CD4-positive, alpha-beta T cell treated with Interleukin-17A for 4 hours (primary cell): ENCODE data around the gene SPPL3.
"Not testable (repeated sequence)": the region's sequence is repeated elsewhere in the genome, so short reads cannot be mapped to it uniquely, and the experiment has no call there.

ENCODE experiments used
- DNase-seq: peaks from one replicate; pipeline ENCODE4 v3.0.0-alpha.2; 2020; ENCODE audit warnings: mixed read lengths

Gene SPPL3

GRCh38 chr12:120841525-120841924 is 62.6 kb downstream of the SPPL3 start:
- DNase-seq, result no peak

- no peak for DNase-seq
Measured at GRCh38 chr12:120839503-120839902, 64.7 kb downstream of the SPPL3 start.

- DNase-seq, result not testable (repeated sequence)
Measured at GRCh38 chr12:120838629-120839383, 65.4 kb downstream of the SPPL3 start.

GRCh38 chr12:120836114-120836684 is 68.0 kb downstream of the SPPL3 start:
- DNase-seq, result no peak

GRCh38 chr12:120835657-120836056 is 68.5 kb downstream of the SPPL3 start:
- DNase-seq, result no peak

- no peak for DNase-seq
Measured at GRCh38 chr12:120835304-120835612, 68.9 kb downstream of the SPPL3 start.

GRCh38 chr12:120834489-120835303 is 69.5 kb downstream of the SPPL3 start:
- DNase-seq, result no peak

- no peak for DNase-seq
Measured at GRCh38 chr12:120833849-120834248, 70.3 kb downstream of the SPPL3 start.

GRCh38 chr12:120832737-120833136 is 71.4 kb downstream of the SPPL3 start:
- DNase-seq, result no peak

GRCh38 chr12:120831648-120832267 is 72.4 kb downstream of the SPPL3 start:
- no peak for DNase-seq

- no peak for DNase-seq
Measured at GRCh38 chr12:120830966-120831365, 73.2 kb downstream of the SPPL3 start.

- no peak for DNase-seq
Measured at GRCh38 chr12:120830052-120830940, 73.9 kb downstream of the SPPL3 start.

- no peak for DNase-seq
Measured at GRCh38 chr12:120826335-120826734, 77.8 kb downstream of the SPPL3 start.

GRCh38 chr12:120825337-120825736 is 78.8 kb downstream of the SPPL3 start:
- DNase-seq, result no peak

GRCh38 chr12:120822832-120823503 is 81.2 kb downstream of the SPPL3 start:
- no peak for DNase-seq

- no peak for DNase-seq
Measured at GRCh38 chr12:120821878-120822277, 82.3 kb downstream of the SPPL3 start.

GRCh38 chr12:120820884-120821510 is 83.2 kb downstream of the SPPL3 start:
- peak; percentile 45 for DNase-seq

- DNase-seq, result no peak
Measured at GRCh38 chr12:120818416-120818815, 85.7 kb downstream of the SPPL3 start.

- DNase-seq, result no peak
Measured at GRCh38 chr12:120817559-120818330, 86.4 kb downstream of the SPPL3 start.

- DNase-seq, result no peak
Measured at GRCh38 chr12:120816363-120816762, 87.8 kb downstream of the SPPL3 start.
